HG02763 (cell line): ENCODE results near the gene SLX1A.
"Not testable (repeated sequence)": the region's sequence is repeated elsewhere in the genome, so short reads cannot be mapped to it uniquely, and the experiment has no call there.

ENCODE experiments used
- ATAC-seq: cut with Tn5 transposase; IDR thresholded peaks from one replicate; pipeline ENCODE4 v1.9.1; 2021; ENCODE audit warnings: mild to moderate bottlenecking, moderate library complexity; ENCODE audit not compliant: unreplicated experiment

The SLX1A gene

DNA sequence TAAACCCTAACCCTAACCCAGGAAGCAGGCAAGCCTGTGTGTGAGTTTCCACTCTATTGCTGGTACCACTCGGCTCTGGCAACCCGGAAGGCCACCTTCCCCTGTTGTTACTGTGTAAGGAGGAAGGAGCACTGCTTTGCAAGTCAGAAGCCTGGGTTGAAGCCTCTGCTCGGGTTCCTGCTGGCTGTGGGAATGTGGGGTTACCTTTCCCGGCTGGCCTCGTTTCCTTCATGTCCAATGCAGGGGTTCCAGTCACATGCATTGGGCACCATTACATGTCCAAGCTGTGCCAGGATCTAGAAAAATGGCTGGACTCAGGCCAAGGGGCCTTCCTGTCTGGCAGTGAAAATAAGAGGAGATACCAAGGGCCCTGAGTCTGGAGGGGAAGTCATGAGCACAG lies 23.4 kb downstream of the SLX1A start:
- not testable (repeated sequence) for ATAC-seq
